Upper lobe of left lung (tissue), 4 donors: Measurements from ENCODE around the gene DENND1A.

Source experiments
- EP300 ChIP-seq, 4 donors: sonication (generic); formaldehyde crosslinking; IDR thresholded peaks; one replicate each; pipeline ENCODE4 v1.5.1; 2017; ENCODE audit warnings: antibody characterized with exemption in 4 of 4, control low read depth in 2 of 4
- POLR2A ChIP-seq, 4 donors: fragments of 450-650 bp; IDR thresholded peaks; one replicate each; pipeline ENCODE4 v1.5.1; 2016 to 2017; ENCODE audit warnings: antibody characterized with exemption in 4 of 4, mild to moderate bottlenecking in 2 of 4
- POLR2AphosphoS5 ChIP-seq, 2 donors: sonication (generic); formaldehyde crosslinking; IDR thresholded peaks; one replicate each; pipeline ENCODE4 v1.5.1; 2017; ENCODE audit warnings: antibody characterized with exemption in 2 of 2
- TF ChIP-seq, protein P1 (sequence below), 6 experiments: fragments of 450-650 bp in 4 of 6; fragments of 200-600 bp in 2 of 6; sonication (generic) in 2 of 6; IDR thresholded peaks; one replicate each; pipeline ENCODE4 v1.5.1; 2016 to 2019; ENCODE audit warnings: antibody characterized with exemption in 6 of 6

DNA sequence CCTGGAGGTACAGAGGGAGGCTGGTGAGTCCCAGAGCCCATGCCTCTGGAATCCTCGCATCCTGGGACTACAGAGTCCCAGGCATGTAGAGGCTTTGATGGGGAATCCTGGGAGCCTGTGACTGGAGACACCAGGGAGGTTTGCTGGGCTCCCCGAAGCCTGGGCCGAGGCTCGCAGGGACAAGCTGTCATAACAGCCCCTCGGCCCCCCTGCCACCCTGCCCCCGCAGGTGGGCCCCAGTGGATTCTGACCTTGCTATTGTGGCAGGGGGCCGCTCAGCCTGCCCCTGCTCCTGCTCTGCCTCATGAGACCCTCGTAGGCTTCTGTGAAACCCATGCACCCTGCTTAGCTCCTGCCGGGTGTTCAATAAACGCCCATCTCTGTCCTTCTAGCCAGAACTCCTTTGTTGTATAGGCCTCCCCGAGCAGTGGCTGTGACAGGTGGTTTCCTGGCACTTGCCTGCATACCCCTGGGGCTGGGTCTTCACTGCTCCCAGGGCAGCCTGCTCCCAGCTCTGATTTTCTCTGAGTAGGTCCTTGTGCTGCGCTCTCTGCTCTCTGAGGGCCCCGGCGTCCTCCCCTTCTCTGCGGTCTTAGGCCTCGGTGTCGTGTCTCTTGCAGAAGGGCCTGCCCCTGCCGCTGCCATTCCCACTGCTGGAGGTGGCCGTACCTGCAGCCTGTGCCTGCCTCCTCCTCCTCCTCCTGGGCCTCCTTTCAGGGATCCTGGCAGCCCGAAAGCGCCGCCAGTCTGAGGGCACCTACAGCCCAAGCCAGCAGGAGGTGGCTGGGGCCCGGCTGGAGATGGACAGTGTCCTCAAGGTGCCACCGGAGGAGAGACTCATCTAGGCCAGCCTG is 553.5 kb downstream of the DENND1A start:
- TF ChIP-seq, protein P1, sequence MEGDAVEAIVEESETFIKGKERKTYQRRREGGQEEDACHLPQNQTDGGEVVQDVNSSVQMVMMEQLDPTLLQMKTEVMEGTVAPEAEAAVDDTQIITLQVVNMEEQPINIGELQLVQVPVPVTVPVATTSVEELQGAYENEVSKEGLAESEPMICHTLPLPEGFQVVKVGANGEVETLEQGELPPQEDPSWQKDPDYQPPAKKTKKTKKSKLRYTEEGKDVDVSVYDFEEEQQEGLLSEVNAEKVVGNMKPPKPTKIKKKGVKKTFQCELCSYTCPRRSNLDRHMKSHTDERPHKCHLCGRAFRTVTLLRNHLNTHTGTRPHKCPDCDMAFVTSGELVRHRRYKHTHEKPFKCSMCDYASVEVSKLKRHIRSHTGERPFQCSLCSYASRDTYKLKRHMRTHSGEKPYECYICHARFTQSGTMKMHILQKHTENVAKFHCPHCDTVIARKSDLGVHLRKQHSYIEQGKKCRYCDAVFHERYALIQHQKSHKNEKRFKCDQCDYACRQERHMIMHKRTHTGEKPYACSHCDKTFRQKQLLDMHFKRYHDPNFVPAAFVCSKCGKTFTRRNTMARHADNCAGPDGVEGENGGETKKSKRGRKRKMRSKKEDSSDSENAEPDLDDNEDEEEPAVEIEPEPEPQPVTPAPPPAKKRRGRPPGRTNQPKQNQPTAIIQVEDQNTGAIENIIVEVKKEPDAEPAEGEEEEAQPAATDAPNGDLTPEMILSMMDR (IDR thresholded peaks at IDR 0.05), result no peak
- TF ChIP-seq POLR2A (IDR thresholded peaks at IDR 0.05) (no peak), POLR2AphosphoS5 (IDR thresholded peaks at IDR 0.05) (no peak), EP300 (IDR thresholded peaks at IDR 0.05) (no peak)
